ENCODE results near the gene COMT.

COMT gene

GRCh38 chr22:19951346-19951745 lies 9.8 kb downstream of the COMT start:
- no peak overlapping the region for H3K4me3 ChIP-seq (ENCODE audit: low read depth, low read length)
- no peak for TF ChIP-seq CTCF (IDR thresholded peaks at IDR 0.05; ENCODE audit: control insufficient read depth, extremely low read depth, insufficient read depth)
- DNase-seq (ENCODE audit: low read depth), result no peak

- no peak for DNase-seq (ENCODE audit: low read depth)
- H3K4me3 ChIP-seq (ENCODE audit: low read depth, low read length), result no peak overlapping the region
- no peak for TF ChIP-seq CTCF (IDR thresholded peaks at IDR 0.05; ENCODE audit: control insufficient read depth, extremely low read depth, insufficient read depth)
These were observed 13.9 kb downstream of the COMT start for GRCh38 chr22:19955241-19956128.

- DNase-seq (ENCODE audit: low read depth), result no peak
- 0 out of 2 replicates have a peak, but pooled peaks have one; percentile 5 for TF ChIP-seq CTCF (IDR thresholded peaks at IDR 0.05; ENCODE audit: control insufficient read depth, extremely low read depth, insufficient read depth)
- H3K4me3 ChIP-seq (ENCODE audit: low read depth, low read length), result no peak overlapping the region
These were observed 15.9 kb downstream of the COMT start for GRCh38 chr22:19957445-19957844.

GRCh38 chr22:19958083-19959042 lies 16.8 kb downstream of the COMT start:
- TF ChIP-seq CTCF (IDR thresholded peaks at IDR 0.05; ENCODE audit: control insufficient read depth, extremely low read depth, insufficient read depth), result no peak
- no peak for DNase-seq (ENCODE audit: low read depth)
- H3K4me3 ChIP-seq (ENCODE audit: low read depth, low read length), result no peak overlapping the region

- no peak for TF ChIP-seq CTCF (IDR thresholded peaks at IDR 0.05; ENCODE audit: control insufficient read depth, extremely low read depth, insufficient read depth)
- no peak overlapping the region for H3K4me3 ChIP-seq (ENCODE audit: low read depth, low read length)
- no peak for DNase-seq (ENCODE audit: low read depth)
These were observed 17.5 kb downstream of the COMT start for GRCh38 chr22:19959043-19959586.

- TF ChIP-seq CTCF (IDR thresholded peaks at IDR 0.05; ENCODE audit: control insufficient read depth, extremely low read depth, insufficient read depth), result no peak
- DNase-seq (ENCODE audit: low read depth), result no peak
- H3K4me3 ChIP-seq (ENCODE audit: low read depth, low read length), result no peak overlapping the region
These were observed 18.3 kb downstream of the COMT start for GRCh38 chr22:19959587-19960490.
